HG03469 (cell line): Measurements from ENCODE around the gene TIMM17B.

Experiments
- ATAC-seq: cut with Tn5 transposase; IDR thresholded peaks from one replicate; pipeline ENCODE4 v1.9.1; 2021; ENCODE audit warnings: mild to moderate bottlenecking, moderate library complexity, moderate number of reproducible peaks; ENCODE audit not compliant: unreplicated experiment

TIMM17B gene

DNA sequence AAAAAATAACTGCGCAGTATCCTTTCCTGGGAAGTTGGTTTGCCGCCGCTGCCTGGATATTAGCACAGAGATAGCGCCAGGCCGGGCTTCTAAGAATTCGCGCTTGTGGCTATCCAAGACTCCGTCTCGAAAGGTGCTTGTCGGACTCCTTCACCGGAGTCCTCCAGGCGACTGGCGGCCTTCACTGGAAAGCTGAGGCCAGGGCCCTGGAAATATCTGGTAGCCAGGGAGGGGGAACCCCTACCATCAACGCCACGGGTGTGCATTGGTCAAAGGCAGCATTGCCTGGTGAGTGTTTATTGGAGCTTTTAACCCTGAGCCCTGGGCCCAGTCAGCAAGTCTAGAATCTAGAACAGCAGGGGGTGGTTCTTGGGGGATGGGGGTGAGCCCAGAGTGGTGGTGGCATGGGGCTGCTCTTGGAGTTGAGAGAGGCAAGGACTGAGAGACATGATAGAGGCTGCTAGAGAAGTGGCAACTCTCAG lies 21.8 kb upstream of the TIMM17B start:
- ATAC-seq: no peak

DNA sequence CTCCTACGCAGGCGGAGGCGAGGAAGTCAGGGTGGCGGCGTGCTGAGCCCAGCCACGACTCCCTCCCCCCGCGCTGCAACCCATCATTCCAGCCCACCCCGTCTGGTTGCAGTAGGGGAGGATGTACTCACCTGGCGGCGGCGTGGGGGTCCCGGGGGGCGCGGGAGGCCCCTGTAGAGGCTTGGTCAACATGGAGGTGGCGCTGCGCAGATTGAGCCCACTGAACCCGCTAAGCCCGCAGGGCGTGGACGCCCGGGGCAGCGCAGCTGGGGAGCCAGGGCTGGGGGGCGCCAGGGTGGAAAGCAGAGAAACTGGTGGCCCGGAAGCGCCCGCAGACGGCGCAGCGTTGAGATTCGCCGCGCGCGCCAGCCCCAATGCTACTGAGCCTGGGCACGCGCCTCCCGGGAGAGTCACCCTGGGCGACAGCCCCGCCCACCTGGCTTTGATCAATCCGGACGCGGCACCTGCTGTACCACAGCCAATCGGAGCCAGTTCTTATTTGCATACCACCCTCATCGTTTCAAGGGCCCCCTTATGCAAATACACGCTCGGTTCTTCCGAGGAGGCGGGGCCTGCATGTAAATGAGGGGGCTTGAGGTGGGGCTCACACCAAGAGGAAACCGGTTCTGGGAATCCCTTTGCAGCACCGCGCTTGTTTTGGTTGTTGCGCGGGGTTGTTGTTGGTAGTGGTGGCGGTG lies 21.2 kb upstream of the TIMM17B start, which contains the start of gene PIM2:
PIM2 (minus strand) TSS at position 382 of the 698 bp plus-strand sequence; CDS start at position 192, 190 bp downstream.
- peak; percentile 61 for ATAC-seq

DNA sequence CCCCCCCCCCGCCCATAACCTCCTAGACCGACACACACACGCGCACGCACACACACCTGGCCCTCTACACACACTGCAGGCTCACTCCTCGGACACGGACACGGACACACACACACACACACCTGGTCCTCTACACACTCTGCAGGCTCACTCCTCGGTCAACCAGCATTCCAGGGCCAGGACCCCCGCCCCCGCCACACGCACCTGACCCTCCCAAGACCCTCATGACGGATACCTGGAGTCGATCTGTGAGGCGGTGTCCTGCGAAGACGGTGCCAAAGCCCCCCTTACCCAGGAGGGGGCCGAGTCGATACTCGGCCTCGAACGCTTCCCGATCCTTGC lies 20.7 kb upstream of the TIMM17B start:
- ATAC-seq: no peak

DNA sequence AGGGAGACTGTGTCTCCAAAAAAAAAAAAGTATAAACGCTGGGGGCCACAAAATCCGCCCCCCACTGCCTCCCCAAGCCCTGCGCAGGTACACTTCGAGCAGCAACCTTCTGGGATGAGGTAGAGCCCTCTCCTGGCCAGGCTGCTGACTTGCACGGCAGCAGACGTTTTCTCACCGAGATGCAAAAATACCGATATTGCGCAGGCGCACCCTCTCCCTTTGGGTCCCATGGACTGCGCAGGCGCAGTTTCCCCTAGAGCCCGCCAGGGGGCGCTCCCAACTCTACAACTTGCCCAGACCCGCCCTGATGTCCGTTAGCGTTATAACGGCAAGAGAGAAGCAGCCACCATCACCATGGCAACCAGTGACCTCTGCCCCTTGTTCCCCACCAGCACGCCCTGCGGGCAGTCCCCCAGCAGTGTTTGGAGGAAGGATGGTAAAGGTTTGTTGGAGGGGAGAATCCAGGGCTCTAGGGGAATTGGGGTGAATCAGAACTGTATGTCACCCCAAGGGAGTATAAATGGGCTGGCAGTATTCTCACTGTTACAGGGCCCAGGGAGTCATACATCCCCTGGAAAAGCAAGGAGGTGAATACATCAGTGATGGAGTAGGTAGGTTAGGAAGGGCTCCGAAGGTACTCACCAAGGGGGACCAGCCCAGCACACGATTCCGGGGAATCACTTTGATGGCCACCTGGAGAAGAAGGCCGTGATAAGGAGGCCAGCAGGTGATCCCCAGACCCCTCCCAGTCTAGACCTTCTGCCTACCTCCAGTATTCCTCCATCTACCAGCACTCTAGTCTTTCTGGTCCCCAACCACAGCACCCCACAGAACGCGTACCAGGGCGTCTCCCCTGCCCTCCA lies 19.8 kb upstream of the TIMM17B start:
- peak; percentile 28 for ATAC-seq

DNA sequence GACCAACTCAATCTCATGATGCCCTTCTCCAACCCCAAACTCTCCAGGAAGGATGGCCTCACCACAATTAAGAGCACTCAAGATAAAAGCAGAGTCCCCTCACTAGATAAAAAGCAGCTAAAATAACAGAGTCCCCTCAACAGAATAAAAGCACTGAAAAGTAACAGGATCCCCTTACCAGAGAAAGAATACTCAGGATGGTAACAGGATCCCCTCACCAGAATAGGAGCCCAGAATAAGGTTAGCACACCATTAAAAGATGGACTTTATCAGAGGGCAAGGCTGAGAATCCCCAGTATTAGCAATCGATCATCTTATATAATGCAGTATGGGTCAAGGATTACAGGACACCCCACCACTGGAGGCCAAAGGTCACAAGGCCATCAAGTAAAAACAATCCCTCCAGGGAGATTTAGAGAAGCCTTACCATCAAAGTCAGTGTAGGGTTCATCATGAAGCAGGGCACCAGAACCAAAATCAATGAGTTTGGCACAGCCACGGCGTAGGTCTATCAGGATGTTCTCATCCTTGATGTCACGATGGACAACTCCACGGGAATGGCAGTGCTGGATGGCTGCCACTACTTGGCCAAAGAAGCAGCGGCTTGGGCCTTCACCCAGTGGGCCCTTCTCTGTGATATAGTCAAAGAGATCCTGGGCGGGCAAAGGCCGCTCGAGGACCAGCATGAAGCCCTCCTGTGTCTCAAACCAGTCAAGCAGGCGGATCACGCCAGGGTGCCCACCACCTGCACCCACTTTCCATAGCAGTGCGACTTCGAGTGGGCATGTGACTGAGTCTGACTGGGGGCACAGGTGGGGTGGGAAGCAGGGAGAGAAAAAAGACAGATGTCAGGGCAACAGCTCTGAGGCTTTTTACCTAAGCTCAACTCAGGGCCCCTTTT lies 17.3 kb upstream of the TIMM17B start:
- no peak for ATAC-seq

DNA sequence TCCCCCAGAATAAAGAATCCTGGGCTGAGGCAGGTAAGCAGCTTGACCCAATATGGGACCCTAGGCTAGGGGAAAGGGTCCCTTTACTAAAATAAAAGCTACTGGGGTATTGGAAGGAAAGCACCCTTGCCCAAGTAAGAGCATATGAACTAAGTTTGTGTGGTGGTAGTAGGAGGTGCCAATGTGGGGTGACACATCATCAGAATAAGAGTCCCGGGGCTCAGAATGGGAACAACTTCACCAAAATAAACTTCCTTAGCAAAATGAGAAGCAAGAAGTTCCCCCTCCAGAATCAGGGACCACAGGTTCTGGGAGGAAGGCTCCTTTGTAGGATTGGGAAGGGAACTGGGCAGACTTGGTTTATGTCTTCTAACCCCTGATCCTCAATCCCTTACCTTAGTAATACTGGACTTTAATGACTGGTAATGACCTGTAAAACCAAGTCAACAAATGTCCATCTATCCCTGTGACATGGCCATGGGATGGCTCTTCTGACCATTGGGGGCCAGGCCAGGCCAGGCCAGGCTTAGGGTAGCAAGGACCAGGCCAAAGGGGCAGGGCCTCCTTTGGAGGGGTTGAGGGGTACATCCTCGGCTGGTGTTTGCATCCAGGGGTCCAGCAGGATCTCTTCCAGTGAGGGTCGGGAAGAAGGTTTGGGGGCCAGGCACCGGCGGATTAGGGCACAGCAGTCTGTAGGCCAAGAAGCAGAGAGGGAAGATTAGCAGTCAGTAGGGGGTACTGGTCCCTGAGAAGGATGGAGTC lies 16.2 kb upstream of the TIMM17B start:
- ATAC-seq: no peak

DNA sequence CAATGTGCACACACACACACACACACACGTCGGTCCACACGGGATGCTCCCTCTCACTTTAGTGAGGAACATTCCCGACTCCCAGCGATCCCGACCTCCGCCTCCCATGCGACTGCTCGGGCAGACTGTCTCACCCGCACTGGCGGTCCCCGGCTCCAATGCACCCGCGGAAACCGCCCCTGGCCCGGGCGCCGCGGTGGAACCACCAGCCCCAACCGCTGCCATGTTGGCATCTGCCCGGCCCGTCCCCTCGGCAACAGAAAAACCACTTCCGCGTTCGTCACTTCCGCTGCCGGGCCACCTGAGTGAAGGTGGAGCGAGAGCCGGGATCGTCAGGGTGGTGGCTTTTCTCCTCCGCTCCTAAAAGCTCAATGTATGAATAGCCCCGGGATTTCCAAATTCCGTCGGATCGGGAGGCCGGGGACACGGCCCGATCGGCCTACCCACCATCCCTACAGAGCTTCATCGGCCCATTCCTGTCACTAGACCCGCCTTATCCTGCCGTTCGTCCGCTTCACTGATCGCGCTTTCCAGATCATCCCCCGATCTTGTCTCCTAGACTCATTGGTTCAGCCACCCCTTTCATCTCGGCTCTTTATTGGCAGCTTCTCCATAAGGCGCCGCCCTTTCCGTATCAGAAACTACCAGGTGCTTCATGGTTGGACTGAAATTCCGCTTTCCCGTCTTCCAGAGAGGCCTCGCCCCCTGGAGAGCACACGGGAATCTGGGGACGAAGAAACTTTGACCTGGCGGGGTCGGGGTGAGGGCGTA lies 14.0 kb upstream of the TIMM17B start, which contains the start of gene SLC35A2:
SLC35A2 (minus strand) TSS at position 235 of the 771 bp plus-strand sequence; CDS start at position 225, 10 bp downstream.
- no peak for ATAC-seq

DNA sequence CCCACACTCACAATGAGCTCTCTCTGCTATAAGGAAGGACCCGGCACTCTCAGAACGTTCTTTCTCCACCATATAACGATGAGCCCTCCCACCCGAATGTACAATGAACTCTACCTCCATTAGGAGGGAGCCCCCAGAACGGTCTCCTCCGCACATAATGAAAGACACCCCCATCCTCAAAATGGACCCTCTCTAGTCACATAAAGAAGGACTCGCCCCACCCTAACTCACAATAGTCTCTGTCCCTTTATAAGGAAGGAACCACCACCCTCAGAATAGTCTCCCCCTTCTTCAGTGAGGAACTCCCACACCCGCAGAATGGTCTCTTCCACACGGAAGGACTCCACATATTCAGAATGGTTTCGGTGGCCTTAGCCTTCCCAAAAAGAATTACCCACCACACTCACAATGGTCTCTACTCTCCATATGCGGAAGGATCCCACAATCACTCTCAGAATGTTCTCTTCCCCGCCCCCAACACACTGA lies 13.4 kb upstream of the TIMM17B start:
- ATAC-seq: no peak

DNA sequence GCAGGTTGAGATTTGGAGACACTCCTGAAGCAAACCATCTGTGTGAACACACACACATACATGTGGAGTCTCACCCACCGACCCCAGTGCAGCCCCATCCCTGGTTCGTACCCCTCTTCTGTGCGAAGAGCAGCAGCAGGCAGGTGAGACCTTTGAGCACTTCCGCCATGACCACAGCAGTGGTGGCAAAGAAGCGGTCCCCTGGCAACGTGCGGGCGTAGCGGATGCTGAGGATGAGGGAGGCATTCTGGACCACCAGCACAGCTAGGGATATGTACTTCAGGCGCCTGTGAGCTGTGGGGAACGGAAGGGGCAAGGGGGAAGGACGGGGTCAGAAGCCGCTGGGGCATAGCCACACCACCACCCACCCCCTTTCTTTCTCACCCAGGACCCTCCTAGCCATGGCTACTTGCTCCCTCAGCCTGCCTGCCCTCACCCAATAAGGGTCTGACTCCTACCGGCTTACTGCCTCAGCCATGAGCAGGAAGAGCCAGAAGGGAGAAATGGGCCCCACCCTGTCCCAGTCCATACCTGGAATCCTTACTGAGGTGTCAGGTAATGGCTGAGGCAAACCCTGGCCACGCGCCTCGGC lies 12.2 kb upstream of the TIMM17B start:
- no peak for ATAC-seq

DNA sequence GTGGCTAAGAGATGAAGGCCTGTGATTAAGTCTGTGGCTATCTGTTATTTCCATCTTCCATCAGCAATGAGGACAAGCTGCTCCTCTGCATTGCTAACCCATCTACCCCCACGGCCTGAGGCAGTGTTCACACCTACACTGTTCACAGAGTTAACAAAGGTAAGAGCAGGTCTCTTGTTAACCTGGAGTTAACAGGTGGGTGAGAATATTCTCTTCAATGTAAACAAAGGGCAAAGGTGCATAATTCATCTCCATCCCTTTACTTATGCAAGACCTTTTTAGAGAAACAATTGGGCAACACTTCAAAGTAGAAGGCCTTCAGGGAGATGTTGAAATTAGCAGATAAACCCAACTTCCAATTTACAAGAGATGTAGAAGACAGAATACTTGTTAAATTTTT lies 11.0 kb upstream of the TIMM17B start:
- ATAC-seq: no peak

DNA sequence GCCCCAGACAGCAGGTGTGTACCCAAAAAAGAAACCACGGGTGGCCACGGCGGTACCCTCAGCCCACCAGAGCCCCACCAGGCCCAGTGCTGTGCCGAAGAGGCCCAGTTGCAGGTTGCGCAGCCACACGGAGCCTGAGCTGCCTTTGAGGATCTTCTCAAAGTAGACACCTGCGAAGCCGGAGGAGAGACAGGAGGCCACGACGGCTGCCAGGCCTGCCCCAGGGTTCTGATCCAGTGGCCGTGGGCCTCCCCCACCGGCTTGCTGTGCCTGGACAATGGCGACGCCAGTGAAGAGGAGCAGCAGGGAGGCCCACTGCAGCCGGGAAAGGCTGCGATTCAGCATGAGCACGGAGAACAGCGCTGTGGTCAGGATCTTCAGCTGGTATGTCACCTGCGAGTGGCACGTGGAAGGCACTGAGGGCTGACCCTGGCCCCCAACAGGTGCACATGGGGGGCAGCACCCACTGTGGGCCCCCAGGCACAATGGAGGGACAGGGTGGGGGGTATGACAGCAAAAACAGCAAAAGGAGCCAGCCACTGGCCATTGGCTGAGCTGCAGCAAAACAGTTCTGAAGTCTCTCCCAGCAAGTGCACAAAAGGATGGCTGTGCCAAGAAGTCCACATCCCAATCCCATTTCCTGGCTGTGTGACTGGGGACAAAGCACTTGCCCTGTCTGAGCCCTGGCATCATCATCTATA lies 7.7 kb upstream of the TIMM17B start:
- no peak for ATAC-seq

DNA sequence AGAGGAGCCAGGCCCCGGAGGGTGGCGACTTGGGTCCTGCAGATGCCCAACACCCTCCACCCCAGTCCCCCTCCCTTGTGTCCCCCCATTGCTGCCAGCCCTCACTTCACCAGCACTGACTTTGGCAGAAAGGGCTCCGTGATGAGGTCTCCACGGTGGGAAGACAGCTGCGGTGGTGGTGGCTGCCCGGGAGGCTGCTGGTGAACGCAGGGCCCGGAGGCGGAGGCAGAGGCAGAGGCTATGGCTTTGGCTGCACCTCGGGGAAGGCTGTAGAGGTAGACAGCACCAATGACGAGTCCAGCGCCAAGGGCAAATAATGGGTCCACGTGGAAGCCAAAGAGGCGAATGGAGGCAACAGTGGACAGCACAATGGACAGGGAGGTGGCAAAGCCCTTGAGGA lies 7.1 kb upstream of the TIMM17B start:
- no peak for ATAC-seq

DNA sequence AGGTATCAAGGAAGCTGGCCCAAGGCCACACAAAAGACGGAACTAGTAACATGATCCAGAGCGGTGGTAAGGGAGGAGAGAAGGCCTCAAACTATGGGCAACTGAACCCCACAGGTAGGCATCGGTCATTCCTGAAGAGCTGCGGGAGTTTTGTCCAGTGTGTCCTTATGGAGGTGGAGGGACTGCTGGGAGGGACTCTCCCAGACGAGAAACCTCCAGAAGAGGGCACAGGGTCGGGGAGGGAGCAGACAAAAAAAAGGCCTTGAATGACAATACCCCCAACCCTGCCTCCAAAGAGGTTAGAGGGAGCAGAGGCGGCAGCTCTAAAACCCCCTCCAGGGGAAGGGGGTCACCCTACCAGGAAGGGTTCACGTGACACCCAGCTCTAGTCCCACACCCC lies 6.6 kb upstream of the TIMM17B start:
- no peak for ATAC-seq

DNA sequence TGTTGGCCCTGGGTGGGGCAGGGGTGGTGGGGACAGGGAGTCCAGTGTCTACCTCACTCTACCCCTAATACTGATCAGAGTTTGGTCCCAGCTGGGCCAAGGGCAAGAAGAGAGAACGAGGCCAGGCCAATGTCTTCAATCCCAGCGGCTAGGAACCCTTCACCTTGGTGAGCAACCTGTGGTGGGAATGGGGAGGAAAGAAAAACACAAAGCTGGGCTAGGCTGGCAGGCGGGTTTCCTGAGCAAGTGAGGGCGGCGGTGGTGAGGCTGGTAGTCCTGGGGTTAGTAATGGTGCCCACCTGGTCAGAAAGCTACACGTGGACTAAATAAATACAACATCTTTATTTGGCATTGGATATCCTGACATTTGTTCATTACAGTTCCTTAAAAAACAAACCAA lies 5.7 kb upstream of the TIMM17B start:
- no peak for ATAC-seq

DNA sequence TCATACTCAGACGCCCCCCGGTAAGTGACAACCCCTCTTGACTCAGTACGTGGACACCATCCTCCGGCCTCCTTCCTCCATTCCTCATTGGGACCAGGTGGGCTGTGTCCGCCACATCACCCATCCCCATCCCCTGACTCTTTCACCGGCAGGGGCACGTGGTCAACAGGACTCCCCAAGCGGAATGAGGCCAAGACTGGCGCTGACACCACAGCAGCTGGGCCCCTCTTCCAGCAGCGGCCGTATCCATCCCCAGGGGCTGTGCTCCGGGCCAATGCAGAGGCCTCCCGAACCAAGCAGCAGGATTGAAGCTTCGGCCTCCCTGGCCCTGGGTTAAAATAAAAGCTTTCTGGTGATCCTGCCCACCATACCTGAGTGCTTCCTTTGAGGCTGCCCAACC lies 5.2 kb upstream of the TIMM17B start:
- ATAC-seq: no peak

DNA sequence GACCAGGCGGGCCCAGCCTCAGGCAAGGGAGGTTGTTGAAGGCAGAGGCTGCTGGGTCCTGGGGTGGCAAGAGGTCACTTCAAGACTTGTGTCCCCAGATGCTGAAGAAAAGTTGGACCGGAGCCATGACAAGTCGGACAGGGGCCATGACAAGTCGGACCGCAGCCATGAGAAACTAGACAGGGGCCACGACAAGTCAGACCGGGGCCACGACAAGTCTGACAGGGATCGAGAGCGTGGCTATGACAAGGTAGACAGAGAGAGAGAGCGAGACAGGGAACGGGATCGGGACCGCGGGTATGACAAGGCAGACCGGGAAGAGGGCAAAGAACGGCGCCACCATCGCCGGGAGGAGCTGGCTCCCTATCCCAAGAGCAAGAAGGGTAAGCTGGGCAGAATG lies 4.6 kb upstream of the TIMM17B start:
- no peak for ATAC-seq

DNA sequence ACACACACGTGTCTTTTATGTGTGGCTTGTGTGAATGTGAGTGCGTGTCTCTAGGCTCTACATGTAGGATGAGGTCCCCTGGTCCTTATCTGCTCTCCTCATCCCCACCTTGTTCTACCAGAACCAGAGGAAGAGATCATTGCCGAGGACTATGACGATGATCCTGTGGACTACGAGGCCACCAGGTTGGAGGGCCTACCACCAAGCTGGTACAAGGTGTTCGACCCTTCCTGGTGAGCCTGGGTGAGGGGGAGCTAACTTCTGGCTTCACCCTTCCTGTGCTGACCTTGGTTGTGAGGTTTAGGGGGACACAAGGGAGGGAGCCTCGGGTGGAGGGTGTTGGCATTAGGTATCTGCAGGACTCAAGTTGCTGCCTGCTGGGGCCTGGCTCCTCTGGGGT lies 3.5 kb upstream of the TIMM17B start:
- ATAC-seq: no peak

DNA sequence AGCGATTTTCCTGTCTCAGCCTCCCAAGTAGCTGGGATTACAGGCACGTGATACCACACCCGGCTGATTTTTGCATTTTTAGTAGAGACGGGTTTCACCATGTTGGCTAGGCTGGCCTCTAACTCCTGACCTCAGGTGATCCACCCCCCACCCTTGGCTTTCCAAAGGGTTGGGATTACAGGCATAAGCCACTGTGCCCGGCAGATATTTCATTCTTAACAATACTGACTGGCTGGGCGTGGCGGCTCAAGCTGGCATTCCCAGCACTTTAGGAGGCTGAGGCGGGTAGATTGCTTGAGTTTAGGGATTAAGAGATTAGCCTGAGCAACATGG lies 1.5 kb upstream of the TIMM17B start:
- ATAC-seq: no peak
